Testis (tissue), 3 donors: ENCODE data around the gene MOB2. TPM values are rescaled to one million over a fixed set of nuclear protein-coding genes. Genes with fewer than 3 reads are reported as not detected.
A peak's percentile ranks its signal among the peaks of the same experiment; 100 is the strongest.

Experiments
- DNase-seq: peaks from one replicate; pipeline ENCODE4 v3.0.0-alpha.2; 2019
- H3K27ac ChIP-seq, 2 donors: fragments of 200-600 bp; sonication (generic); one replicate each; pipeline ENCODE4 v1.5.1; 2019
- H3K27me3 ChIP-seq: fragments of 200-600 bp; sonication (generic); one replicate; pipeline ENCODE4 v1.5.1; 2019
- H3K36me3 ChIP-seq: fragments of 200-600 bp; sonication (generic); one replicate; pipeline ENCODE4 v1.5.1; 2017; ENCODE audit warnings: low read depth; ENCODE audit errors: missing control alignments
- H3K4me1 ChIP-seq: fragments of 200-600 bp; sonication (generic); one replicate; pipeline ENCODE4 v1.5.1; 2019
- H3K4me3 ChIP-seq, 2 donors: fragments of 200-600 bp; sonication (generic); one replicate each; pipeline ENCODE4 v1.5.1; 2017 to 2019
- H3K9me3 ChIP-seq: fragments of 200-600 bp; sonication (generic); one replicate; pipeline ENCODE4 v1.5.1; 2017
- POLR2A ChIP-seq: fragments of 450-650 bp; IDR thresholded peaks from one replicate; pipeline ENCODE4 v1.6.1; 2017; ENCODE audit warnings: antibody characterized with exemption, mild to moderate bottlenecking, moderate library complexity
- WGBS, 2 donors: methylation state at CpG; one replicate each; pipeline ENCODE4 v1.1.5; 2018; 5-methylcytosine and 5-hydroxymethylcytosine counted together
- intact Hi-C: fragments of 100-400 bp; cut with DNase I; formaldehyde crosslinking; loops from one replicate; pipeline ENCODE4 v1.15.1; 2023; ENCODE audit warnings: low total_unique reads
- polyA plus RNA-seq: library from polyadenylated mRNA; stranded (reverse); fragments of 350-450 nt; fragmentation: Illumina TruSeq; extraction: RNeasy Lipid Tissue Mini Kit (QIAGEN cat#74804); gene quantifications from one replicate; pipeline ENCODE4 v1.2.3, GENCODE V29; 2014; ENCODE audit warnings: low read depth, low replicate concordance; ENCODE audit not compliant: insufficient read depth
- total RNA-seq, 2 donors: library from RNA; depleted of rRNA; stranded (reverse); fragments of >200 nt; gene quantifications; one replicate each; pipeline ENCODE4 v1.2.3, GENCODE V29; 2016
- TF ChIP-seq, protein P1 (sequence below), 3 experiments: fragments of 450-650 bp in 2 of 3; fragments of 200-600 bp in 1 of 3; sonication (generic) in 1 of 3; IDR thresholded peaks; one replicate each; pipeline ENCODE4 v1.5.1; 2016 to 2019; ENCODE audit warnings: antibody characterized with exemption in 3 of 3, mild to moderate bottlenecking in 2 of 3, moderate library complexity in 1 of 3

The MOB2 gene
- total and polyA plus RNA-seq, 3 donors from 2014 or later: 41.5 to 57.7 (median 46.8) TPM

- Histone ChIP-seq H3K27me3 (no peaks in the 10 kb centered on the region), H3K9me3 (no peaks in the 10 kb centered on the region), H3K36me3 (no peaks in the 10 kb centered on the region), H3K4me3 (no peak overlapping the region), H3K4me1 (peaks cover 12% of the 10 kb centered on the region), H3K27ac (no peak overlapping the region)
- WGBS, 2 donors: 91% methylated on average over 13 of the region's 13 CpGs; no CpG with 5 or more reads in 1 of the 2 donors
- intact Hi-C loops: no loop called here
- DNase-seq: no peak
- no peak for TF ChIP-seq POLR2A
- TF ChIP-seq, protein P1, sequence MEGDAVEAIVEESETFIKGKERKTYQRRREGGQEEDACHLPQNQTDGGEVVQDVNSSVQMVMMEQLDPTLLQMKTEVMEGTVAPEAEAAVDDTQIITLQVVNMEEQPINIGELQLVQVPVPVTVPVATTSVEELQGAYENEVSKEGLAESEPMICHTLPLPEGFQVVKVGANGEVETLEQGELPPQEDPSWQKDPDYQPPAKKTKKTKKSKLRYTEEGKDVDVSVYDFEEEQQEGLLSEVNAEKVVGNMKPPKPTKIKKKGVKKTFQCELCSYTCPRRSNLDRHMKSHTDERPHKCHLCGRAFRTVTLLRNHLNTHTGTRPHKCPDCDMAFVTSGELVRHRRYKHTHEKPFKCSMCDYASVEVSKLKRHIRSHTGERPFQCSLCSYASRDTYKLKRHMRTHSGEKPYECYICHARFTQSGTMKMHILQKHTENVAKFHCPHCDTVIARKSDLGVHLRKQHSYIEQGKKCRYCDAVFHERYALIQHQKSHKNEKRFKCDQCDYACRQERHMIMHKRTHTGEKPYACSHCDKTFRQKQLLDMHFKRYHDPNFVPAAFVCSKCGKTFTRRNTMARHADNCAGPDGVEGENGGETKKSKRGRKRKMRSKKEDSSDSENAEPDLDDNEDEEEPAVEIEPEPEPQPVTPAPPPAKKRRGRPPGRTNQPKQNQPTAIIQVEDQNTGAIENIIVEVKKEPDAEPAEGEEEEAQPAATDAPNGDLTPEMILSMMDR (IDR thresholded peaks at IDR 0.05): no peak
These were observed 23.9 kb downstream of the MOB2 start for GRCh38 chr11:1462698-1462975.

DNA sequence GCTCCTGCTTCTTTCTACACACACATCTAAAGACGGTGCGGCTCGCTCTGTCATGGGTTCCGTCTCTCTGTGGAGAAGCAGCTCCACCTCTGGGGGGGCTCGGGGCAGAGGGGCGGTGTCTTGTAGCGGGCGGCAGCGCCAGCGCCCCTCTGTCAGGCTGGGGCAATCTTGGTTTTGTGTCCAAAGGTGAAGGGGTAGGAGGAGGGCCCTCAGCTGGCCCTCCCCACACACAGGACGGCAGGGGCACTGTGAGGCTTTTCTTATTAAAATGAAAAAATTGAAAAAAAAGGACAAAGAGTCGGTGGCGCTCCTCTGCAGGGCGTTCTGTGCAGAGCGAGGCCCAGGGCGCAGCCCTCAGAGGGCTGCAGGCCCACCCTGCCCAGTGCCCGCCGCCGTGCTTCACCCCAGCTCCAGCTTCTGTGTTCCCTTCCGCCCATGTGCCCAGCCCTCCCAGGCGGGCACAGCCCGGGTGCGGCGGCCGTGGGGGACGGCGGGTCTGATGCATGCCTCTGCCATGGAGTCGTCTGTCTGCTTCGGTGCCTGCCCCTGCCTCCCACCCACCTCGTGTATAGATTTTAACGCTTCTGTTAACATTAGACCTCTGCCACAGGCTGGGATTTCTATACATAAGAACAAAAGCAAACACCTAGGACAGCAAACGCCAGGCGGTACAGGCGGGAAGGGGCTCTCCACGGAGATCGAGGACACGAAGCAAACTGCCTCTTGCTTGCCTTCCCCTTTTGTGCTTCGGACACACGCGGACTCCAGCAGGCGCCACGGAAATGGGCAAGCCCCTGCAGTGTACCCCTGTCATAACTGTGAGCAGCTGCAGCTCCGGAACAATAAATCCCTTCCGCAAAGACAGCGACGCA is 24.5 kb downstream of the MOB2 start:
- Histone ChIP-seq H3K4me1 (peaks cover 7% of the 10 kb centered on the region), H3K36me3 (no peaks in the 10 kb centered on the region)

DNA sequence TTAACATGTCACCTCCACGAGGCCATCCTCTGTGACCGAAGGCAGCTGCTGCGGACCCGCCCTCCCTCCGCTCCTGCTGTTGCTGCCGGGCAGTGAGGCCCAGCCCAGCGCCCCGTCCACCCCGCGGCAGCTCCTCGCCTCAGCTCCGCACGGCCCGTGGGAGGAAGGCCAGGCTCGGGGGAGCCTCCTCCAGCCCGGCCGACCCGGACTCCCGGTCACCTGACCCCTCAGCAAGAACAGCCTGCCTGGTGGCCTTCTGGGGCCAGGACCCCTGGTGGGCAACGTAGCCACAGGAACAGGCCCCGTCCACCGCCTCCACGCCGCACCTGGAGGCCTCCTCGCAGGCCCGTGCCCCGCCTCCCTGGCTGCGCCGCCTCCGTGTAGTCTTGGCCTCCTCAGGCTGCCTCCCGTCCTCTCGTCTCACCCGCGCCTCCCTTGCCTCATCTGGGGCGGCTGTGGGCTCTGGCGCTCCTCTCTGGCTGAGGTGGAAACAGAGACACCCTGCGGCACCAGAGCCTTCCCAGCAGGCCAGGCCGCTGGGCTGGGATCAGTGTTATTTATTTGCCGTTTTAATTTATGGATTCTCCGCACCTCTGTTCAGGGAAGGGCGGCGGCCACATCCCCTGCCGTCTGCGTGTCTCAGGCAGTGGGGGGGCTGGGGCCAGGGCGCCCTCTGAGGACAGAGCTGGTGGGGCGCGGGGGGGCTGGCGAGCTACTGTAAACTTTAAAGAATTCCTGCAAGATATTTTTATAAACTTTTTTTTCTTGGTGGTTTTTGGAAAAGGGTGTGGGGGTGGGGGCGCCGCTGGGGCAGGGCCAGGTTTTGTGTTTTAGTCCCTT is 25.4 kb downstream of the MOB2 start:
- Histone ChIP-seq H3K27ac (peak overlapping the region; percentile 69 to 92), H3K4me1 (peaks cover 6% of the 10 kb centered on the region), H3K27me3 (no peaks in the 10 kb centered on the region), H3K36me3 (no peaks in the 10 kb centered on the region), H3K4me3 (no peak overlapping the region), H3K9me3 (no peaks in the 10 kb centered on the region)
- peak; percentile 36 for DNase-seq
- TF ChIP-seq POLR2A: no peak
- WGBS, 2 donors: 50 to 72% methylated on average over 32 to 50 of the region's 50 CpGs
- intact Hi-C loops: no loop called here

More for the DNA sequence above, 24.5 kb downstream of the MOB2 start:
- DNase-seq: no peak
- H3K27ac ChIP-seq: peak overlapping the region in 1 of 2 donors; percentile 92
- intact Hi-C loops: no loop called here
- no peaks in the 10 kb centered on the region for H3K27me3 ChIP-seq
- H3K9me3 ChIP-seq: no peaks in the 10 kb centered on the region
- 89 to 94% methylated on average over 36 to 46 of the region's 46 CpGs for WGBS, 2 donors
- TF ChIP-seq POLR2A: no peak
- TF ChIP-seq, protein P1 (IDR thresholded peaks at IDR 0.05): no peak
- H3K4me3 ChIP-seq: no peak overlapping the region

DNA sequence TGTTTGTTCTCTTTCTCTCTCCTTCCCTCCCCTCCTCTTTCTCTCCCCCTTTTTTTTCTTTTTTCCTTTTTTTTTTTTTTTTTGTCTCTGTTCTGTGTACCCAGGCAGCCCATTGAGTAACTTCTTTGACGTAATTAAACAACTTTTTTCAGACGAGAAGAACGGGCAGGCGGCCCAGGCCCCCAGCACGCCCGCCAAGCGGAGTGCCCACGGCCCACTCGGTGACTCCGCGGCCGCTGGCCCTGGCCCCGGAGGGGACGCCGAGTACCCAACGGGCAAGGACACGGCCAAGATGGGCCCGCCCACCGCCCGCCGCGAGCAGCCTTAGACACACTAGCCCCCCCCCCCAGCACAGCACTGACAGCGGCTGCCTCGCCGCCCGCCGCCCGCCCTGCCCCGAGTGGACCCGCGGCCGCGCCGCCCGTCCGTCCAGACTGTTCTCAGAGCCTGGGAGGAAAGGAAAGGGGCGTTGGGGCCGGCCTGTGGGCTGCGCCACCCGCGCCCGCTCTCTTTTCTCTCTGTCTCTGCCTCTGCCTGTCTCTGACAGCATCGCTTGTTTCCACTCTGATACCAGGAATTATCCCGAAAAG is 26.1 kb downstream of the MOB2 start:
- H3K4me1 ChIP-seq: peaks cover 6% of the 10 kb centered on the region
- peak; percentile 51 for DNase-seq
- no peak overlapping the region for H3K4me3 ChIP-seq
- no peaks in the 10 kb centered on the region for H3K27me3 ChIP-seq
- peak overlapping the region; percentile 69 to 92 for H3K27ac ChIP-seq
- H3K9me3 ChIP-seq: no peaks in the 10 kb centered on the region
- intact Hi-C loops: no loop called here
- TF ChIP-seq, protein P1 (IDR thresholded peaks at IDR 0.05): no peak
- TF ChIP-seq POLR2A: no peak
- 53 to 64% methylated on average over 19 to 44 of the region's 44 CpGs for WGBS, 2 donors
- no peaks in the 10 kb centered on the region for H3K36me3 ChIP-seq

DNA sequence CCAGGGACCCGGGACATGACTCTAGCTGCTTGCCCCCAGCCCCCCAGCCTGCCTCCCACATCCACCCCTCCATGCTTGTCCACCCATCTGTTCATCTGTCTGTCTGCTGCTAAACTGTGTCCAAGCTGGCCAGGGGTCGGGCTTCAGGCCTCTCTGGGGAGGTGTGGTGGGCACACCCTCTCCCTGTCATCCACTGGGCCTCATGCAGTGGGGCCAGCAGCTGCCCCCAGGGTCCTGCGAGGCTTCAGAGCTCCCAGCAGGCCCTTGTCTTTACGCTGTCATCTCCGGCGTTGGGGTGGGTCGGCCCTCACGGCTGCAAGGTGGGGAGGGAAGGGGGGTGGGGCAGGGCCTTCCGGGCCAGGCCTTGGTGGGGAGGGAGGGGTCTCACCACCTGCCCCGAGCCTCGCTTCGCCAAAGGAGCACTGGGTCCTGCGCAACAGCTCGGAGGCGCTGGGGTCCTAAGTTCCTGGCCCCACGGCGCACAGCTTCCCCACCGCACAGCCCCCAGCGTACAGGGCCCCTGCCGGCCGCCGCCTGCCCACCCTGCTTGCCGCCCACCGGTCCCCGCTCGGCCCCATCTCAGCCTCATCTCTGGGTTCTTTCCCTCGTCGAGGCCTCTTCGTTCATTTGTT is 26.7 kb downstream of the MOB2 start:
- Histone ChIP-seq H3K27ac (peak overlapping the region; percentile 53 to 92), H3K4me1 (peaks cover 6% of the 10 kb centered on the region), H3K36me3 (no peaks in the 10 kb centered on the region), H3K4me3 (no peak overlapping the region), H3K9me3 (no peaks in the 10 kb centered on the region), H3K27me3 (no peaks in the 10 kb centered on the region)
- 53 to 75% methylated on average over 27 to 29 of the region's 29 CpGs for WGBS, 2 donors
- intact Hi-C loops: no loop called here
- no peak for DNase-seq
- TF ChIP-seq POLR2A: no peak
- TF ChIP-seq, protein P1 (IDR thresholded peaks at IDR 0.05): no peak
